SK-N-MC (cell line): ENCODE results near the gene FHIT.

Experiments used
- EZH2 ChIP-seq: fragments of 200-600 bp; sonication (generic); IDR thresholded peaks from one replicate; pipeline ENCODE4 v1.6.1; 2017; ENCODE audit warnings: antibody characterized with exemption
- POLR2AphosphoS5 ChIP-seq: IDR thresholded peaks from 2 replicates; pipeline ENCODE4 v1.6.1; 2012; ENCODE audit warnings: mild to moderate bottlenecking, low read depth, low read length, borderline replicate concordance

DNA sequence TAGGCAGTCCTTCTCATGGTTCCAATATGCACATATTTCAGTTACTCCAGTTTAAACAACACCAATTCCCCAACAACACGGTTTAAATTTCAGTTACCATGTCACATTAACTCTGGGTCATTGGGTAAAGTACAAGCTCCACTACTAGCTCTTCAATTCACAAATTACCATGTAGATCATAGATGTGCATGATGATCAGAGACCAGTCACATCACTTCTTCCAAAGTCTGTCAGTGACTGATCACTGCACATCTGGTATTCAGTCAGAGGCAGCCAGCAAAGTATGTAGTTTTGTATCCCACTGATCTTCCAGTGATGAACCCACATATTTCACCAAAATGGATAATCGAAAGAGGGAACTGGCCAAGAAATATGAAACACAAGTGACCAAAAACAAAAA lies 1223.0 kb downstream of the FHIT start:
- TF ChIP-seq POLR2AphosphoS5 (no peak), EZH2 (no peak)
